HG03342 (cell line): ENCODE data around the gene CCDC6.

Source experiments
- ATAC-seq: cut with Tn5 transposase; IDR thresholded peaks from one replicate; pipeline ENCODE4 v1.9.1; 2021; ENCODE audit warnings: mild to moderate bottlenecking, moderate library complexity; ENCODE audit not compliant: unreplicated experiment

The CCDC6 gene

GRCh38 chr10:59907537-59907917 is 1.2 kb upstream of the CCDC6 start:
- ATAC-seq: no peak

- no peak for ATAC-seq
Measured at GRCh38 chr10:59905731-59906416, 482 bp downstream of the CCDC6 start.

GRCh38 chr10:59905066-59905730 is 1.2 kb downstream of the CCDC6 start:
- ATAC-seq: peak; percentile 42

GRCh38 chr10:59904426-59905065 is 1.8 kb downstream of the CCDC6 start:
- ATAC-seq: no peak

- ATAC-seq: no peak
Measured at GRCh38 chr10:59903871-59904270, 2.5 kb downstream of the CCDC6 start.

GRCh38 chr10:59902016-59902415 is 4.3 kb downstream of the CCDC6 start:
- ATAC-seq: no peak

GRCh38 chr10:59901470-59901869 is 4.9 kb downstream of the CCDC6 start:
- ATAC-seq: no peak

- ATAC-seq: no peak
Measured at GRCh38 chr10:59900048-59900727, 6.2 kb downstream of the CCDC6 start.

- no peak for ATAC-seq
Measured at GRCh38 chr10:59898125-59898835, 8.1 kb downstream of the CCDC6 start.

- no peak for ATAC-seq
Measured at GRCh38 chr10:59896191-59896590, 10.2 kb downstream of the CCDC6 start.

- ATAC-seq: no peak
Measured at GRCh38 chr10:59895629-59896116, 10.7 kb downstream of the CCDC6 start.

GRCh38 chr10:59894114-59894513 is 12.2 kb downstream of the CCDC6 start:
- ATAC-seq: no peak

- no peak for ATAC-seq
Measured at GRCh38 chr10:59892697-59893096, 13.7 kb downstream of the CCDC6 start.

GRCh38 chr10:59891936-59892335 is 14.4 kb downstream of the CCDC6 start:
- no peak for ATAC-seq

- ATAC-seq: peak; percentile 41
Measured at GRCh38 chr10:59891349-59891748, 15.0 kb downstream of the CCDC6 start.

- ATAC-seq: no peak
Measured at GRCh38 chr10:59888781-59889435, 17.4 kb downstream of the CCDC6 start.

GRCh38 chr10:59887972-59888640 is 18.2 kb downstream of the CCDC6 start:
- no peak for ATAC-seq

- ATAC-seq: no peak
Measured at GRCh38 chr10:59887006-59887405, 19.4 kb downstream of the CCDC6 start.

GRCh38 chr10:59885430-59886134 is 20.8 kb downstream of the CCDC6 start:
- peak; percentile 93 for ATAC-seq
